Measurements from ENCODE around the gene HOXC12.

HOXC12 gene

GRCh38 chr12:53940443-53941014 is 14.2 kb upstream of the HOXC12 start:
- no peak for DNase-seq (ENCODE audit: low read depth in 2 of 2)

- no peak for DNase-seq (ENCODE audit: low read depth in 2 of 2)
These were observed 13.5 kb upstream of the HOXC12 start for GRCh38 chr12:53941187-53941586.

GRCh38 chr12:53941750-53942149 is 13.0 kb upstream of the HOXC12 start:
- no peak for DNase-seq (ENCODE audit: low read depth in 2 of 2)

- DNase-seq (ENCODE audit: low read depth in 2 of 2): no peak
These were observed 12.2 kb upstream of the HOXC12 start for GRCh38 chr12:53942467-53942997.

- no peak for DNase-seq (ENCODE audit: low read depth in 2 of 2)
These were observed 10.5 kb upstream of the HOXC12 start for GRCh38 chr12:53944209-53944608.

- no peak for DNase-seq (ENCODE audit: low read depth in 2 of 2)
These were observed 9.5 kb upstream of the HOXC12 start for GRCh38 chr12:53944907-53945847.

GRCh38 chr12:53947743-53948142 is 7.0 kb upstream of the HOXC12 start:
- DNase-seq (ENCODE audit: low read depth in 2 of 2): no peak

GRCh38 chr12:53948650-53949593 is 5.8 kb upstream of the HOXC12 start:
- no peak for DNase-seq (ENCODE audit: low read depth in 2 of 2)

GRCh38 chr12:53949631-53950436 is 4.9 kb upstream of the HOXC12 start:
- DNase-seq (ENCODE audit: low read depth in 2 of 2): no peak

GRCh38 chr12:53950437-53950773 is 4.3 kb upstream of the HOXC12 start:
- DNase-seq (ENCODE audit: low read depth in 2 of 2): no peak

GRCh38 chr12:53950789-53951576 is 3.7 kb upstream of the HOXC12 start:
- DNase-seq (ENCODE audit: low read depth in 2 of 2): no peak

- DNase-seq (ENCODE audit: low read depth in 2 of 2): no peak
These were observed 2.9 kb upstream of the HOXC12 start for GRCh38 chr12:53951577-53952334.

GRCh38 chr12:53952335-53952694 is 2.4 kb upstream of the HOXC12 start:
- DNase-seq (ENCODE audit: low read depth in 2 of 2): no peak

GRCh38 chr12:53952871-53953734 is 1.6 kb upstream of the HOXC12 start:
- DNase-seq (ENCODE audit: low read depth in 2 of 2): no peak

GRCh38 chr12:53953831-53954693 is 641 bp upstream of the HOXC12 start:
- DNase-seq (ENCODE audit: low read depth in 2 of 2): no peak

GRCh38 chr12:53955036-53955775 is 503 bp downstream of the HOXC12 start:
- no peak for DNase-seq (ENCODE audit: low read depth in 2 of 2)

GRCh38 chr12:53955776-53956250 is 1.1 kb downstream of the HOXC12 start:
- no peak for DNase-seq (ENCODE audit: low read depth in 2 of 2)

Data from stimulated activated CD4-positive, alpha-beta T cell treated with anti-CD3 and anti-CD28 coated beads, Interleukin-15, amount 100 ng/mL, for 48 hours (primary cell).